ENCODE results near the gene PUM1.

The PUM1 gene

GRCh38 chr1:30905403-30905802 lies 160.1 kb downstream of the PUM1 start:
- H3K4me1 Mint-ChIP-seq, result peaks cover 33% of the 10 kb centered on the region
- no peaks in the 10 kb centered on the region for H3K9me3 Mint-ChIP-seq
- TF ChIP-seq CTCF (IDR thresholded peaks at IDR 0.05; ENCODE audit: unreplicated experiment in 3 of 3), result no peak
- peak overlapping the region; percentile 53 to 74 (median 69) for H3K4me3 Mint-ChIP-seq
- H3K27me3 Mint-ChIP-seq (ENCODE audit: low read depth), result peaks cover 5% of the 10 kb centered on the region
- peak overlapping the region in 1 of 3 experiments; percentile 63 for H3K27ac Mint-ChIP-seq
- no peaks in the 10 kb centered on the region for H3K36me3 Mint-ChIP-seq (ENCODE audit: low read depth)

DNA sequence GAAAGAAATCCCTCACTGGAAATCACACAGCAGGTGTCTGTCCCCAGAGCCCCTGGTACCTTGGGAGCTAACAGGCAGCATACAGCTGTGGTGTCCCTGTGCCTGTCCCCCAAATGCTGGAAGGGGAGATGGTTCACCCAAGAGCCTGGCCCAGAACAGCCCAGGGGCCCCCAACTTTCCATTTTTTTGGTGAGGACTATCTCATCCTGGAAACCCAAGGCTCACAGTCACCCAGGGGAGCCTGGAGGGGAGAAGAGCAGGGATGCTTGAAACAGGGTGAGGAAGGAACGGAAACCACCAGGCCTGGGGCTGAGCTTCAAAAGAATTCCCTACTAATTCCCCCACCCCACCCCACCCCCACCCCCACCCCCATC lies 160.6 kb downstream of the PUM1 start:
- no peaks in the 10 kb centered on the region for H3K9me3 Mint-ChIP-seq
- peaks cover 36% of the 10 kb centered on the region for H3K4me1 Mint-ChIP-seq
- H3K27ac Mint-ChIP-seq, result peak overlapping the region in 1 of 3 experiments; percentile 58
- no peak overlapping the region for H3K4me3 Mint-ChIP-seq
- H3K27me3 Mint-ChIP-seq (ENCODE audit: low read depth), result peaks cover 5% of the 10 kb centered on the region
- TF ChIP-seq CTCF (IDR thresholded peaks at IDR 0.05; ENCODE audit: unreplicated experiment in 3 of 3), result no peak
- H3K36me3 Mint-ChIP-seq (ENCODE audit: low read depth), result no peaks in the 10 kb centered on the region

DNA sequence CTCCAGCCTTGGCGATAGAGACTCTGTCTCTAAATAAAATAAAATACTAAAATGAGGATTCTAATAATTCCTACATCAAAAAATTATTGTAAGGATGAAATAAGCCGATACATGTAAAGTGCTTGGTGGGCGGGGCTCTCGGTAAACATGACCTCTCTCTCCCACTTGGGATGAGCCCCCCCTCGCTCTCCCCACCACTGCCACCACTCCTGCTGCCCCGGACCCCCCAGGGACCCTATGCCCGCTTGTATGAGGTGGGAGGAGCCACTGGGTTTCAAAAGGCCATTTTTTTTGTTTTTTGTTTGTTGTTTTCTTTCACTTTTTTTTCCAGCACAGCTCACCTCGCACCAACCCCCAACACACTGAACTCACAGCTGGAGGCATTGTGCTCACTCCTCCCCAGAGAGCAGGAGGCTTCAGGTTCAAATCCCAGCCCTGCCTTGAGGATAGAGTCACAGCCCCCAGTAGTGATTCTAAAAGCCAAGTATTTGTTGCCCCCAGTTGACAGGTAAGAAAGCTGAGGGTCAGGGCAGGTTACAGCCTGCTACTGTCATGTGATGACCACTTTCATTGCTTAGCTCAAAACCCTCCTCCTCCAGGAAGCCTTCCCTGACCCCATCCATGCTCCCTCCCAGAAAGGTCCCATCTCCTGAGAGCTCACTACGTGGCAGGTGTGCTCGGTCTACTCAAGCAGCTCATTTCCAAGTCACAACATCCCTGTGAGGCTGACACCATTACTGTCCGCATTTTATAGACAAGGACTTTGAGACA lies 161.1 kb downstream of the PUM1 start:
- H3K9me3 Mint-ChIP-seq, result no peaks in the 10 kb centered on the region
- TF ChIP-seq CTCF (IDR thresholded peaks at IDR 0.05; ENCODE audit: unreplicated experiment in 3 of 3), result no peak
- H3K27ac Mint-ChIP-seq, result peak overlapping the region in 2 of 3 experiments; percentile 13 to 58
- H3K4me3 Mint-ChIP-seq, result no peak overlapping the region
- H3K36me3 Mint-ChIP-seq (ENCODE audit: low read depth), result no peaks in the 10 kb centered on the region
- peaks cover 37% of the 10 kb centered on the region for H3K4me1 Mint-ChIP-seq
- peaks cover 5% of the 10 kb centered on the region for H3K27me3 Mint-ChIP-seq (ENCODE audit: low read depth)

DNA sequence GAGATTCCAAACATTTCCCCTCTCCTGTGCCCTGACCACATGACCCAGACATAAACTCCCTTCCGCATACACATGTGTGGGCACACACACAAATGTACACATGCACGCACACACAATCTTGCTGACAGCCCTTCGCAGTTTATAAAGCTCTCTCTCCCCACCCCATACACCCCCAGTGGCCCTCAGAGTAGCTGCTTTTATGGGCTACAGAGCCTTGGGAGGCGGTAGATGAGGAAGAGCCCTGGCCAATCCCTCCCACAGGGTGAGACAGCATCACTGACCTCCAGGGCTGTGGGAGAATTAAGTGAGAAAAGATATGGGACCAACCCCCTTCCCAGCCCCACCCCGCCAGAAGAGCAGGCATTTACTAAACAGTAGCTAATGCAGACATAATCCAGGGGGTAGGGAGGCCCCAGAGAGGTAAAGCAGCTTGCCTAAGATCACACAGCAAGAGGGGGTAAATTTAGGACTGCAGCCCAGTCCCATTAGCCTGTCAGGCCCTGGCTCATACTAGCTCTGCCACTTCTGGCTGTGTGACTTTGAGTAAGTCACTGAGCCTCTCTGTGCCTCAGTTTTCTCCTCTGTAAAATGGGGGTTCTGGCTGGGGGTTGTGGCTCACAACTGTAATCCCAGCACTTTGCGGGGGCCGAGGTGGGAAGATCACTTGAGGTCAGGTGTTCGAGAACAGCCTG lies 162.0 kb downstream of the PUM1 start:
- H3K27ac Mint-ChIP-seq, result peak overlapping the region; percentile 53 to 60 (median 57)
- peak overlapping the region; percentile 19 to 56 (median 42) for H3K4me3 Mint-ChIP-seq
- peaks cover 5% of the 10 kb centered on the region for H3K27me3 Mint-ChIP-seq (ENCODE audit: low read depth)
- no peak for TF ChIP-seq CTCF (IDR thresholded peaks at IDR 0.05; ENCODE audit: unreplicated experiment in 3 of 3)
- no peaks in the 10 kb centered on the region for H3K9me3 Mint-ChIP-seq
- peaks cover 33% of the 10 kb centered on the region for H3K4me1 Mint-ChIP-seq
- no peaks in the 10 kb centered on the region for H3K36me3 Mint-ChIP-seq (ENCODE audit: low read depth)

DNA sequence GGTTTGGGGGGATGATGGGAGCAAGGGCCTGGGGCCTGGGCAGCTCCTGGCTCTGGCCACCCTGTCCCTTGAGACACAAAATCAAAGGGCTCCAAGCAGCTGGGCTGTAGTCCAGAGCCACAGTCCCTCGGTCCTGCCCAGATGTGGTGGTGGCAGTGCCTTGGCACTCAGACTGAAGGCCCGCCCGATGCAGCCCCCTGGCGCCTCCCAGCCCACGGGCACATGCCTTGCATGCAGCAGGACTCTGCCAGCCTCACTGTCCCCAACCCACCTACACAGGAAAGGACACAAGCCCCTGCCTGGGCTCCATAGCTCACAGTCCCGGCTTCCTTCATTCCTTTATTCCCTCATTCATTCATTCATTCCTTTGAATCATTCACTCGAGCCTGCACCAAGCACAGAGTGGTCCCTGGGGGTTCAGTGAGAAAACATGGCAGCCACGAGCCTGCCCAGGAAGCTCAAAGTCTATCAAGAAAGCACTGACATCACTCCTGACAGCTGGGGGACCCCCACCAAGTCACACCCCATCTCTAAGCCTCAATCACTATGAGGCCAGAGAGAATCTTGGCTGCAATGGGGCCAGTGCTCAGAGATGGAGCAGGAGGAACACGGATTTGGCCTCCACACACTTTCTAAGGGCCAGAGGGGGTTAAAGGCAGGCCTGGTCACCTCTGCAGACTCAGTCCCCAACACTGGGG lies 162.8 kb downstream of the PUM1 start:
- H3K4me3 Mint-ChIP-seq, result peak overlapping the region in 1 of 3 experiments; percentile 42
- H3K27me3 Mint-ChIP-seq (ENCODE audit: low read depth), result peaks cover 5% of the 10 kb centered on the region
- no peaks in the 10 kb centered on the region for H3K36me3 Mint-ChIP-seq (ENCODE audit: low read depth)
- peak overlapping the region; percentile 53 to 60 (median 57) for H3K27ac Mint-ChIP-seq
- H3K9me3 Mint-ChIP-seq, result no peaks in the 10 kb centered on the region
- TF ChIP-seq CTCF (IDR thresholded peaks at IDR 0.05; ENCODE audit: unreplicated experiment in 3 of 3), result no peak
- H3K4me1 Mint-ChIP-seq, result peaks cover 33% of the 10 kb centered on the region

All from nephron (organoid).